Neural cell (in vitro differentiated cells): ENCODE measurements around the gene TCTA. TPM values are rescaled to one million over a fixed set of nuclear protein-coding genes. Genes with fewer than 3 reads are reported as not detected.
"Not testable (repeated sequence)": the region's sequence is repeated elsewhere in the genome, so short reads cannot be mapped to it uniquely, and the experiment has no call there.

Experiments used
- H2AFZ ChIP-seq: fragments of 200-600, 300-800 bp; sonication (generic), shearing (Covaris generic); 2 replicates; pipeline ENCODE4 v1.6.0; 2014; ENCODE audit warnings: low read depth, mild to moderate bottlenecking, antibody characterized with exemption, low read length, moderate library complexity
- H3F3A ChIP-seq: fragments of 200-600 bp; shearing (Covaris generic); 2 replicates; pipeline ENCODE4 v1.6.1; 2016; ENCODE audit warnings: mild to moderate bottlenecking, moderate library complexity, mixed read lengths, antibody characterized with exemption, low read length; ENCODE audit not compliant: insufficient read depth, poor library complexity, severe bottlenecking
- H3K27ac ChIP-seq: fragments of 200-600, 300-800 bp; sonication (generic), shearing (Covaris generic); 2 replicates; pipeline ENCODE4 v1.5.1; 2014; ENCODE audit warnings: mild to moderate bottlenecking, low read length, moderate library complexity
- H3K27me3 ChIP-seq: fragments of 300-800, 200-600 bp; sonication (generic), shearing (Covaris generic); 2 replicates; pipeline ENCODE4 v1.6.0; 2014; ENCODE audit warnings: mild to moderate bottlenecking, low read depth, low read length, moderate library complexity; ENCODE audit not compliant: insufficient read depth
- H3K36me3 ChIP-seq: fragments of 300-800, 200-600 bp; sonication (generic), shearing (Covaris generic); 2 replicates; pipeline ENCODE4 v1.5.1; 2014; ENCODE audit warnings: mild to moderate bottlenecking, antibody characterized with exemption, low read length, moderate library complexity; ENCODE audit not compliant: insufficient read depth
- H3K4me2 ChIP-seq: fragments of 300-800, 200-600 bp; sonication (generic), shearing (Covaris generic); 2 replicates; pipeline ENCODE4 v1.6.0; 2014; ENCODE audit warnings: mild to moderate bottlenecking, low read length
- H3K4me3 ChIP-seq: fragments of 300-800, 200-600 bp; sonication (generic), shearing (Covaris generic); 2 replicates; pipeline ENCODE4 v1.5.1; 2014; ENCODE audit warnings: mild to moderate bottlenecking, low read length, moderate library complexity
- H3K79me2 ChIP-seq: fragments of 200-600 bp; shearing (Covaris generic); replicated peaks from 2 replicates; pipeline ENCODE4 v1.6.0; 2014; ENCODE audit warnings: mild to moderate bottlenecking, low read length, moderate library complexity; ENCODE audit not compliant: insufficient read depth
- H3K9ac ChIP-seq: fragments of 300-800, 200-600 bp; sonication (generic), shearing (Covaris generic); 2 replicates; pipeline ENCODE4 v1.6.1; 2016; ENCODE audit warnings: mild to moderate bottlenecking, low read length, mixed read lengths
- H3K9me2 ChIP-seq: fragments of 200-600 bp; shearing (Covaris generic); 2 replicates; pipeline ENCODE4 v1.6.1; 2016; ENCODE audit warnings: mild to moderate bottlenecking, low read length, mixed read lengths; ENCODE audit not compliant: insufficient read depth
- H3K9me3 ChIP-seq: fragments of 200-600, 300-800 bp; sonication (generic), shearing (Covaris generic); 2 replicates; pipeline ENCODE4 v1.6.1; 2016; ENCODE audit warnings: mild to moderate bottlenecking, mixed run types, low read length, moderate library complexity, mixed read lengths
- H4K20me1 ChIP-seq: fragments of 200-600 bp; shearing (Covaris generic); 2 replicates; pipeline ENCODE4 v1.6.1; 2016; ENCODE audit warnings: mild to moderate bottlenecking, mixed run types; ENCODE audit not compliant: insufficient read depth
- EP300 ChIP-seq: fragments of 450-650 bp; conservative IDR thresholded peaks from 2 replicates; pipeline ENCODE4 v1.6.1; 2014; ENCODE audit warnings: antibody characterized with exemption, mild to moderate bottlenecking, moderate library complexity; ENCODE audit not compliant: poor library complexity, severe bottlenecking
- EZH2 ChIP-seq: fragments of 200-600, 300-800 bp; shearing (Covaris generic), sonication (generic); IDR thresholded peaks from 2 replicates; pipeline ENCODE4 v1.6.1; 2014; ENCODE audit warnings: antibody characterized with exemption, low read length, borderline replicate concordance, mild to moderate bottlenecking; ENCODE audit not compliant: insufficient read depth, poor library complexity, severe bottlenecking
- MXI1 ChIP-seq: fragments of 450-650 bp; conservative IDR thresholded peaks from 2 replicates; pipeline ENCODE4 v1.6.1; 2014; ENCODE audit warnings: antibody characterized with exemption, mild to moderate bottlenecking; ENCODE audit not compliant: poor library complexity, severe bottlenecking
- POLR2AphosphoS5 ChIP-seq: IDR thresholded peaks from 2 replicates; pipeline ENCODE4 v1.6.1; 2012
- RAD21 ChIP-seq: fragments of 450-650 bp; conservative IDR thresholded peaks from 2 replicates; pipeline ENCODE4 v1.6.1; 2014; ENCODE audit warnings: antibody characterized with exemption, mild to moderate bottlenecking, moderate library complexity
- SMC3 ChIP-seq: fragments of 450-650 bp; conservative IDR thresholded peaks from 2 replicates; pipeline ENCODE4 v1.6.1; 2014; ENCODE audit warnings: antibody characterized with exemption, mild to moderate bottlenecking, moderate library complexity; ENCODE audit not compliant: poor library complexity
- TAF1 ChIP-seq: IDR thresholded peaks from 2 replicates; pipeline ENCODE4 v1.6.1; 2012; ENCODE audit warnings: low read depth
- polyA plus RNA-seq: library from polyadenylated mRNA; depleted of rRNA; stranded (reverse); fragments of >200 nt; gene quantifications from 2 replicates; pipeline ENCODE4 v1.2.3, GENCODE V29; 2014
- TF ChIP-seq, protein P1 (sequence below): IDR thresholded peaks from 2 replicates; pipeline ENCODE4 v1.6.1; 2012; ENCODE audit warnings: borderline replicate concordance
- TF ChIP-seq, protein P2 (sequence below): fragments of 450-650 bp; IDR thresholded peaks from 2 replicates; pipeline ENCODE4 v1.5.1; 2014; ENCODE audit warnings: antibody characterized with exemption, mild to moderate bottlenecking, moderate library complexity; ENCODE audit not compliant: poor library complexity, severe bottlenecking

The TCTA gene
- polyA plus RNA-seq, 1 donor from 2014 or later, result 17.1 TPM

DNA sequence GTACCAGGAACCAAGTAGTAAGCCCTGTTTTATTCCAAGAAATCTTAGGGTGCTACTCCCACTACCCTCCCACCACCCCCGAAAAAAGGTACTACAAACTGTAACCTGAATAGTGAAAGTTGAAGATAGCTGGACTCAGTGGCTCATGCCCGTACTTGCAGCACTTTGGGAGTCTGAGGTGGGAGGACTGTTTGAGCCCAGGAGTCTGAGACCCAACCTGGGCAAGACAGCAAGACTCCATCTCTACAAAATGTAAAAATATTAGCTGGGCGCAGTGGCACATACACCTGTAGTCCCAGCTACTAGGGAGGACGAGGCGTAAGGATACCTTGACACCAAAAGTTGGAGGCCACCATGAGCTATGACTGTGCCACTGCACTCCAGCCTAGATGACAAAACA lies 8.3 kb upstream of the TCTA start:
- TF ChIP-seq MXI1 (no peak), SMC3 (no peak), TAF1 (no peak), POLR2AphosphoS5 (no peak), RAD21 (no peak), EP300 (no peak), EZH2 (no peak)
- TF ChIP-seq, protein P1, sequence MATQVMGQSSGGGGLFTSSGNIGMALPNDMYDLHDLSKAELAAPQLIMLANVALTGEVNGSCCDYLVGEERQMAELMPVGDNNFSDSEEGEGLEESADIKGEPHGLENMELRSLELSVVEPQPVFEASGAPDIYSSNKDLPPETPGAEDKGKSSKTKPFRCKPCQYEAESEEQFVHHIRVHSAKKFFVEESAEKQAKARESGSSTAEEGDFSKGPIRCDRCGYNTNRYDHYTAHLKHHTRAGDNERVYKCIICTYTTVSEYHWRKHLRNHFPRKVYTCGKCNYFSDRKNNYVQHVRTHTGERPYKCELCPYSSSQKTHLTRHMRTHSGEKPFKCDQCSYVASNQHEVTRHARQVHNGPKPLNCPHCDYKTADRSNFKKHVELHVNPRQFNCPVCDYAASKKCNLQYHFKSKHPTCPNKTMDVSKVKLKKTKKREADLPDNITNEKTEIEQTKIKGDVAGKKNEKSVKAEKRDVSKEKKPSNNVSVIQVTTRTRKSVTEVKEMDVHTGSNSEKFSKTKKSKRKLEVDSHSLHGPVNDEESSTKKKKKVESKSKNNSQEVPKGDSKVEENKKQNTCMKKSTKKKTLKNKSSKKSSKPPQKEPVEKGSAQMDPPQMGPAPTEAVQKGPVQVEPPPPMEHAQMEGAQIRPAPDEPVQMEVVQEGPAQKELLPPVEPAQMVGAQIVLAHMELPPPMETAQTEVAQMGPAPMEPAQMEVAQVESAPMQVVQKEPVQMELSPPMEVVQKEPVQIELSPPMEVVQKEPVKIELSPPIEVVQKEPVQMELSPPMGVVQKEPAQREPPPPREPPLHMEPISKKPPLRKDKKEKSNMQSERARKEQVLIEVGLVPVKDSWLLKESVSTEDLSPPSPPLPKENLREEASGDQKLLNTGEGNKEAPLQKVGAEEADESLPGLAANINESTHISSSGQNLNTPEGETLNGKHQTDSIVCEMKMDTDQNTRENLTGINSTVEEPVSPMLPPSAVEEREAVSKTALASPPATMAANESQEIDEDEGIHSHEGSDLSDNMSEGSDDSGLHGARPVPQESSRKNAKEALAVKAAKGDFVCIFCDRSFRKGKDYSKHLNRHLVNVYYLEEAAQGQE, result no peak
- TF ChIP-seq, protein P2, sequence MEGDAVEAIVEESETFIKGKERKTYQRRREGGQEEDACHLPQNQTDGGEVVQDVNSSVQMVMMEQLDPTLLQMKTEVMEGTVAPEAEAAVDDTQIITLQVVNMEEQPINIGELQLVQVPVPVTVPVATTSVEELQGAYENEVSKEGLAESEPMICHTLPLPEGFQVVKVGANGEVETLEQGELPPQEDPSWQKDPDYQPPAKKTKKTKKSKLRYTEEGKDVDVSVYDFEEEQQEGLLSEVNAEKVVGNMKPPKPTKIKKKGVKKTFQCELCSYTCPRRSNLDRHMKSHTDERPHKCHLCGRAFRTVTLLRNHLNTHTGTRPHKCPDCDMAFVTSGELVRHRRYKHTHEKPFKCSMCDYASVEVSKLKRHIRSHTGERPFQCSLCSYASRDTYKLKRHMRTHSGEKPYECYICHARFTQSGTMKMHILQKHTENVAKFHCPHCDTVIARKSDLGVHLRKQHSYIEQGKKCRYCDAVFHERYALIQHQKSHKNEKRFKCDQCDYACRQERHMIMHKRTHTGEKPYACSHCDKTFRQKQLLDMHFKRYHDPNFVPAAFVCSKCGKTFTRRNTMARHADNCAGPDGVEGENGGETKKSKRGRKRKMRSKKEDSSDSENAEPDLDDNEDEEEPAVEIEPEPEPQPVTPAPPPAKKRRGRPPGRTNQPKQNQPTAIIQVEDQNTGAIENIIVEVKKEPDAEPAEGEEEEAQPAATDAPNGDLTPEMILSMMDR, result no peak
- H3F3A ChIP-seq, result no peaks in the 10 kb centered on the region
- no peak overlapping the region for H3K4me3 ChIP-seq
- no peaks in the 10 kb centered on the region for H3K9me3 ChIP-seq
- peaks cover 74% of the 10 kb centered on the region for H3K79me2 ChIP-seq
- no peak overlapping the region for H3K4me2 ChIP-seq
- H3K36me3 ChIP-seq, result no peaks in the 10 kb centered on the region
- no peak overlapping the region for H3K27ac ChIP-seq
- no peaks in the 10 kb centered on the region for H3K27me3 ChIP-seq
- H3K9me2 ChIP-seq, result no peaks in the 10 kb centered on the region
- H2AFZ ChIP-seq, result no peak overlapping the region
- H3K9ac ChIP-seq, result no peak overlapping the region
- H4K20me1 ChIP-seq, result no peaks in the 10 kb centered on the region

DNA sequence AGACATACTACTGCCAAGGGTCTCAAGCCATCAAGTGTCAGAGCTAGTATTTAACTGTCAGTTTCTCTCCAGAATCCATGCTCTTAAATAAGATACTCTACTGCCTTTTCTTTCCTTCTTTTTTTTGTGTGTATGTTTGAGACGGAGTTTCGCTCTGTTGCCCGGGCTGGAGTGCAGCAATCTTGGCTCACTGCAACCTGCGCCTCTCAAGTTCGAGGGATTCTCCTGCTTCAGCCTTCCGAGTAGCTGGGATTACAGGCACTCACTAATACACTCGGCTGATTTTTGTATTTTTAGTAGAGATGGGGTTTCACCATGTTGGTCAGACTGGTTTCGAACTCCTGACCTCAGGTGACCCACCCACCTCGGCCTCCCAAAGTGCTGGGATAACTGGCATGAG lies 6.7 kb upstream of the TCTA start:
- H3K4me3 ChIP-seq, H3K36me3 ChIP-seq, H3K9ac ChIP-seq, H3K9me2 ChIP-seq, H4K20me1 ChIP-seq, H3K27me3 ChIP-seq, H3K4me2 ChIP-seq, H3K27ac ChIP-seq, H2AFZ ChIP-seq, H3F3A ChIP-seq, H3K9me3 ChIP-seq: not testable (repeated sequence)
- peaks cover 78% of the 10 kb centered on the region for H3K79me2 ChIP-seq
